ENCODE data around the gene MGAT1.
A peak's percentile ranks its signal among the peaks of the same experiment; 100 is the strongest.
"Not testable (repeated sequence)": the region's sequence is repeated elsewhere in the genome, so short reads cannot be mapped to it uniquely, and the experiment has no call there.

Gene MGAT1

DNA sequence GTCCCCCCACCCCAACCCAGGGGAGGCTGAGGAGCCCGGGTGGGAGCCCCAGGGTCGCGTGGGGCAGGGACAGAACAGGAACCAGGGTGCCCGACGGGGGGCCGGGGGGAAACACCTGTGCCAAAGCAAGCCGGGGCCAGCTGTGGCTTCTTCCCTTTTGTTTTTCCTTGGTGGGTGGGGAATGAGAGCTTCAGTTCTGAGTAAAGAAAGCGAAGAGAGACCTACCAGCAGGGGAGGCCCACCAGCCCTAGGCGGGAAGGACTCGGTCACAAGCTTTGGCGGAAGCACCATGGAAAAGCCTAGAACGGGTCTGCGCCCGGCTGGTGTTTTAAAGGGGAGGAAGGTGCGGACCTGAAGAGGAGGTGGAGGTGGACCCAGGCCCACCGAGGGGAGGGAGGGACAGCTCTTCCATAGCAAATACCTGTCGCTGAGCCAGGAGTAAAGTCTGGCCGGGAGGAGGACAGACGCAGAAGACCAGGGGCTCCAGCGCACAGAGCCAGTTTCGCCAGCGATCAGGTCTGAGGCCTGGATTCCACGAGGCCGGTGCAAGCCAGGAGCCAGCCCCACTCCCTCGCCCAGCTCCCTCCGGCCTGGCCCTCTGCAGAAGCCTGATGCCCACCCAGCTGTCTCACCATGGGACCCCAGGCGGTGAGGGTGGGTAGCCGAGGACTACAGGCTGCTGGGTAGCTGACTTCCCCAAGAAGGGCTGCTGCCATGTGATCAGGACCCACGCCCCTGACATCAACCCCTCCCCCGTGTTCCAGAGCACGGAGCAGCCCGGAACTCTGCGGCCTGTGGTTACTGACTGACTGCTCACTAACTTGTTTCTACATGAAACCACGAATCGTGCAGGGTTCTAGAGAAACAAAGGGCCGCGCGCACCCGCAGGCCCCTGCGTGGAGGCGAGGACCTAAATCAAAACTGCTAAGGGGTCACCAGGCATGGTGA lies 849 bp upstream of the MGAT1 start:
- peak; percentile 74 for DNase-seq

DNA sequence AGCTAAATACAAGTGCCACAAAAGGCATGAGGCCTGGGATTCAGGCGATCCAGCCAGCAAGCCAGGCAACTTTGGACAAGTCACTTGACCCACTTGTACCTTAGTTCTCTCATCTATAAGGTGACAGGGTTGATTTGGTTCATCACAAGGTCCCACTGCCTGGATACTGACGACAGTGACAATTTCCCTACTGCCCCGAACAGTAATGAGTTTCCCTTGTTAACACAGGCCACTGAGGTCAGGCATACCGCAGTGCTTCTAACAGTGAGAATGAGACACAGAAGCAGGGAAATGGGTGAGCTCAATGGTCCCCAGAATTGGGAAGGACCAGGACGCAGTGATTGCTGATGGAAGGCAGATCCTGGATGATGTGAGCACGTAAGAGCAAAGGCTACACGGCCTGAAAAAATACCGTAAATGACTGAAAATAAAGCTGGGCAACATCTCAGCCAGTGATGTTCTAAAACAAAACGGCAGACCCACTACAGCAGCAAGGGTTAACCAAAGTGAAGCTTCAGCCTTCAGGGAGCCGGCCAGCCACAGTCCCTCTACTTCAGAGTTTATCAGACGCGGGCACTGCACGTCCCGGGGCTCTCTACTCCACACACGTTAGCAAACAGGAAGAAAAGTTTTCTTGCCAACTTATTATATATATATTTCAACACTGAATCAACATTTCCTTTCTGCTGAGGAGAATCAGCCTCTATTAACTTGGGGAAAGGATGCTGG lies 846 bp downstream of the MGAT1 start:
- no peak for DNase-seq

DNA sequence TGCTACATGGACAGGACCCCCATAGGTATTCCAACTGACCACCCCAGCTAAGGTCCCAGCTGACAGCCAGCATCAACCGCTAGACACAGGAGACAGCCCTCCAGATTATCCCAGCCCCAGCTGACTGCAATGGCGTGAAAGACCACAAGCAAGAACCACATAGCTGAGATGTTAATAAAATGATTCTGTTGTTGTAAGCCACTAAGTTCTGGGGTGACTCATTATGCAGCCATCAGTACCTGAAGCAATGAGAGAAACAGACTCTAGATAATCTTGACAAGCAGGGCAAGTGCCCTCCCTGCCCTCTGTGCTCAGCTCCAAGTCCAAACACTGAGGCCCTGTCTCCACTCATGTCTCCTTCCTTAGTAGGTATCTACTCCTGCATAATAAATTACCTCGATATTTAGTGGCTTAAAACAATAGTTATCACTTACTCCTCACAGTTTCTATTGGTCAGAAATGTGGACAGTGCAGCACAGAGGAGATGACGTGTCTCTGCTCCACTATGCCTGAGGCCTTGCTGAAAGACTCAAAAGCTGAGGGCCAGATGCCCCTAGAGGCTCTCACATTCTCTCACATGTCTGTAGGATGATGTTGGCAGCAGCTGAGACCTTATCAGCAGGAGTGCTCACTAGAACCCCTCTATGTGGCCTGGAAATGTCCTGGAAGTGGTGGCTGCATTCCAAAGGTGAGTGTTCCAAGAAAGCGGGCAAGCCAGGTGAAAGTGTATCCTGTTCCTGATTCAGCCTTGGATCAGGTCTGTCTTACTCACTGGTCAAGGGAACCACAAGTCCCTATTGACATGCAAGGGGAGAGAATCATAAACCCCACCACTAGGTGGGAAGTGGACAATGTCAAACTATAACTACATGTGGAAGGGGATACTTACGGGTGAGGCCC lies 2.5 kb downstream of the MGAT1 start:
- DNase-seq, result no peak

DNA sequence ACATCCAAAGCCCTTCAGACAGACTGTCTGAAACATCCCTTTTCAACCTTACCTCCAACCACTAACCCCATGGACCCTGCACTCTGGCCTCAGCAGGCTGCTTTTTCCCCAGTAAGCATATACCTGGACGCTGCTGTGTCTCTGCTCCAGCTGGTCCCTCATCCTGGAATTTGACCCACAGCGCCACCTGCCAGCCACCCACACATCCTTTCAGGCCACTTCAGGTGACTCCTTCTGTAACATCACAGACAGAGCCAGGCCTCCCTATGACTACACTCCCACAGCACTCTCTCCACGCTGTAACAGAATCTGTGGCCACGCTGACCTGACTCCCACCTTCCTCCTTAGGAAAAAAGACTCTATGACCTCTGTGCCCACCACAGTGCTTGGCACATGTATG lies 3.4 kb downstream of the MGAT1 start:
- DNase-seq, result peak; percentile 23

GRCh38 chr5:180798193-180798592 lies 4.4 kb downstream of the MGAT1 start:
- DNase-seq, result peak; percentile 20

DNA sequence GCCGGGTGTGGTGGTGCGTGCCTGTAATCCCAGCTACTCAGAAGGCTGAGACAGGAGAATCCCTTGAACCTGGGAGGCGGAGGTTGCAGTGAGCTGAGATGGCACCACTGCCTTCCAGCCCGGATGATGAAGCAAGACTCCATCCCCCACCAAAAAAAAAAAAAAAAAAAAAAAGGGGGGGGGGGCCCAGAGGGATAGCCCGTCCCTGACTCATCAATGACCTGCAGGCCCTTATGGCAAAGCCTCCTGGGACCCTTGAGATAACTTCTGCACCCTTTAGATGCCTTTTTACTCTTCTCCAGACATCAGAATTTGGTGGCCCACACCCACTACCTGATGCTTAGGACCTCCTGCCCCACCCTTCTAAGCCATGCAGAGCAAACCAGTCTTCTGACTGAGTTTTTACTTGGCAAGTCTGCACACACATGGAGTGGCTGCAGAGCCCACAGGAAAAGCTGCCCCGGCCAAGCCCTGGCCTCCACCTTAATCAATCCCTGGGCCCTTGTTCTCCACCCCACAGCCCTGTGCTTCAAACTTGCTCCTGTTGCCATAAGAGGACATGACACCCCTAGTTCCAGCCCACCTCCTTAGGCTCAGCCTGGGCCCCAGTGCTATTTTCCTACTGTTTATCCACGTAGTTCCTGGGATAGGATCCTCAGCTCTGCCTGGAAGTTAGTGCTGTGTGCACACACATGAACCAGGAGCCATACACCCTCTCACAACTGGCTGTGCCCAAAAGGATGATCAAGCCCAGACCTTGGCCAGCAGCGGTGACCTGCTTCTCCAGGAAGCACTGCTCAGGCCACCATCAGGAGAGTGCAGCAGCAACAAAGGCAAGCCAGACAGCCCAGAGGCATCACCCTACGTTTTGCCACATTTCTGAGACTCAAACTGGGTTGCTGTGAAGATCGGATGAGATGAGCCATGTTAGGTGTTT lies 5.1 kb downstream of the MGAT1 start:
- DNase-seq, result no peak

GRCh38 chr5:180795771-180796313 lies 6.8 kb downstream of the MGAT1 start:
- no peak for DNase-seq

DNA sequence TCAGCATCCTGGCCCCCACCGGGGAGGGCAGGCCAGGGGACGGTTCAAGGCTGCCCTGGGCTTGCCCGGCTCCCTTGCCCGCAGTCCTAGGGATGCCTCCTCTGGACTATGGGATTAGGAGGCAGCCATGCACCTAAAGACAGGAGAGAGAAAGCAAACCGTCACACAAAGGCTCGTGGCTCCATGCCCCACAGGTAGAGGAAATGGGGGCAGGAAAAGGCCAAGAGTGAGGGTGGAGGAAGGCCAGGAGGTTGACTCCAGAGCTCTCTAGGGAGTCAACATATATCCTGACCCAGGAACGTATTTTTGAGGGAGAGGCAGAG lies 9.7 kb downstream of the MGAT1 start:
- DNase-seq, result no peak

DNA sequence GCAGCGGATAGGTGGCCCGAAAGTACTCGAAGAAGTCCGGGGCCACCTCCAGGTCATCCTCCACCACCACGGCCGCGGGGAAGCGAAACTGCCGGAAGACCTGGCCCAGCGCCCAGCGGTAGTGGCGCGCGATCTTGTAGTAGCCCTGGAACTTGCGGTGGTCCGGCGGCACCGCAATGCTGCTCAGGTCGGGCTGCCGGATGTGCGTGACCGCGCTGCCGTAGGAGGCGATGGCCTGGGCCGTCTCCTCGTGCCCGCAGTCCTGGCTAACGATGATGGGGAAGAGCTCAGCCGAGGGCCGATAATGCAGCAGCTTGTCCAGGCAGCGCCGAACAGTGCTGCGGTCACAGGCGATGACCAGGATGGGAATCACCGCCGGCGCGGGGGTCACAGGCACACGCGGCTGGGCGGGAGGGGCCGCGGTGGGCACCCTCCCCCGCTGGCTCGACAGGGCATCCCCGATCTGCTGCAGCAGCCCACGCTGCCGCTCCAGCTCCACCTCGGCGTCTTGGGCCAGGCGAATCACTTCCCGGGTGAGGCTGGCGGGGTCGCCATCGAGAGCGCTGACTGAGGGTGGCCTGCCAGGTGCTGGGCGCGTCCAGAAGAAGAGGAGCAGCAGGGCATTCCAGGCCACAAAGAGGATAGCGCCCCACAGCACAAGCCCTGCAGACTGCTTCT lies 10.2 kb downstream of the MGAT1 start:
- no peak for DNase-seq

- DNase-seq, result no peak
Measured at GRCh38 chr5:180791611-180792213, 10.9 kb downstream of the MGAT1 start.

- no peak for DNase-seq
Measured at GRCh38 chr5:180790524-180790923, 12.1 kb downstream of the MGAT1 start.

GRCh38 chr5:180790020-180790419 lies 12.6 kb downstream of the MGAT1 start:
- no peak for DNase-seq

GRCh38 chr5:180788651-180789410 lies 13.8 kb downstream of the MGAT1 start:
- not testable (repeated sequence) for DNase-seq

DNA sequence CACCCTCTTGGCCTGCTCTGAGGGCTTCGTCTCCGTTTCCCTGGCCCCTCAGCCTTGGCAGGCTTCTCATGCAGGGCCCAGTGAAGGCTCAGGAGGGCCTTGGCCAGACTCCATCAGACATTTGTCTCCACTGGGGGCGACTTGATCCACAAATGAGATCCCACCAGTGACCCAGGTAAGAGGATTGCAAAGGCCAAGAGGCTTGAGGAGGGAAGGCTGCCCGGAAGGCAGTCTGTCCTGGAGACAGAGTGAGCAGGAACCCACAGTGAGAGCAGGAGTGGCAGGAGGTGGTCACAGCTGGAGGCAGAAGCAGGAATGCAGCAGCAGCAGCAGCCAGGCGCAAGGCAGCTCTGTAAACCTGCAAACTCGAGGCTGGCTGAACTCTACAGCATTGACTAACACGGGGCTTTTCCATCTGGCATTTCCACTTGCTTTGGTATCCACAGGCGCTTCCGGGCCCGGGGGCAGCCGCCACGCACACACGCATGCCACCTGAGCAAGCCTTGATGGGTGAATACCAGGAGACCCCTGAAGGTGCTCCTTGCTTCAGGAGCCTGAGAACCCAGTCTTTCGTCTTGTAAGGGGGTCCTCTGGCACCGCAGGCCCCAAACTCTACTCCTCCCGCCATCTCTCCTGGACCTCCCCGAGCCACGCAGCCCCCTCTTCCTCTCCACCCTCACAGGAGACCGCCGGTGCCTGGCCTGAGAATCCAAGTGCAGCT lies 14.7 kb downstream of the MGAT1 start:
- DNase-seq, result peak; percentile 30

DNA sequence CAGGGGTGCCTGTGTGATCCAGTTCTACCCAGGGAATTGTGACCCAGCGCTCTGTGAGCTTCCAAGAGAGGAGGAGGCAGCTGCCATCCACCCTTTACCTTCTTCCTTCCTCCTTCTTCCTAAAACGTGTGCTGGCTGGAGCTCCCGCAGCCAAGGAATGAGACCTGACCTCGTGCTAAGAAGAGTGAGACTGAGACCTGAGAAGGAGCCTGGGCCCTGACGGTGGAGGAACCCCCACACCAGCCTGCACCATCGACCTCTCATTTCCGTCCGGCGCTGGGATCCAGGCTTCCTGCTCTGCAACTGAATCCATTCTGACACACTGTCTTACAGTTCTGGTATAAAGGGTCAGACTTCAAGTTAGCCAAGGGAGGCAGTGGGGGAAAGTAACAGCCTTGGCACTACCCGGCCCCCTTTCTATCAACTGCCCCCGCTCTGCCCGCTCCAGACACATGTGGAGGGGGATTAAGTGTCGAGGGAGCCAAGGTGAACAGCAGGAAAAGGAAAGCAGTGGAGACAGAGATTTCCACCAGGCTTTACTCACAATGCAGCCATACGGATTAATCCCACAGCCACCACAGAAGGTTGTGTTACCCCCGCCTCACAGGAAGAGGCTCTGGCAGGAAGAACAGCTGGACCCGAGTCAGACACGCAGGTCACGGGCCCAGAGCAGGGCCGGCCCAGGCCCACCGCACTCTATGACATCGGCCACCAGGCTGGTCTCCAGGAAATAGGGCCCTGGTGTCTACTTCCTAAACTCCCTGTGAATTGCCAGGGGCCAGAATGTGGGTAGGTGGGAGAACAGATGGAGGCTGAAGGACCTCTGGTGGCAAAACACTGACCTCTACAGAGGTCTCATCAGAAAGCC lies 15.8 kb downstream of the MGAT1 start:
- peak; percentile 63 for DNase-seq

- DNase-seq, result peak; percentile 84
Measured at GRCh38 chr5:180785794-180786221, 16.8 kb downstream of the MGAT1 start.

DNA sequence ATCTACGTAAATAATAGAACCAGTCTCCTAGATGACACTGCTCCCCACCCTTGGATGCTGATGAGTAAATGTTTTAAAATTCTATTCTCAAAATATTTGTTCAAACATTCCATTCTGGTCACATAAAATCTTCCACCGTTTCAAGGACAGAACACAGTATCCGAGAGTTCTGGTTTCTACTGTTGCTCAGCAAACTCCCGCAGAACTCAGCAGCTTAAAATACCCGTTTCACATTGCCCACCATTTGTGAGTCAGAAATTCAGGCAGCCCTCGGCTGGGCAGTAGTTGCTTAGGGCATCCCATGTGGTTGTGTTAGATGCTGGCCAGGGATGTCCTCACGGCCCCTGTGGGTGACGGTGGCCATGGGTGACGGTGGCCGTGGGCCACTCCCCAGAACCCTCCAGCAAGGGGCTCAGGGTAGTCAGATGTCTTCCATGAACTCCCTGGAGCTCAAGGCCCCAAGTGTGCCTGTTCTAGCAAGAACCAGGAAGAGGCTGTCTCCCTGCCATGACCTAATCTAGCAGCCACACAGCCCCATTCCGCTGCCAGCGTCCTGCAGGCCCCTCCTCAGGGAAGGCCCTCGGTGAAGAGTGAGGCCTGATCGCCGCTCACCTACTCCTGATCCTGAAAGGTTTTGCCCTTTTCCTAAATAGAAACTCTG lies 17.4 kb downstream of the MGAT1 start:
- DNase-seq, result peak; percentile 58

Data from left hindlimb (tissue), 1 donor.